Measurements from ENCODE around the gene USP12.

The USP12 gene

GRCh38 chr13:27183561-27184147, 12.0 kb upstream of the USP12 start:
- DNase-seq, result no peak

GRCh38 chr13:27182844-27183497, 11.4 kb upstream of the USP12 start:
- no peak for DNase-seq

- DNase-seq, result no peak
Measured at GRCh38 chr13:27182054-27182453, 10.4 kb upstream of the USP12 start.

GRCh38 chr13:27177852-27178251, 6.2 kb upstream of the USP12 start:
- no peak for DNase-seq

- no peak for DNase-seq
Measured at GRCh38 chr13:27176470-27177410, 5.1 kb upstream of the USP12 start.

- no peak for DNase-seq
Measured at GRCh38 chr13:27174766-27175455, 3.3 kb upstream of the USP12 start.

- DNase-seq, result peak; percentile 26
Measured at GRCh38 chr13:27172495-27172842, 858 bp upstream of the USP12 start.

- peak; percentile 95 for DNase-seq
Measured at GRCh38 chr13:27171827-27172494, 350 bp upstream of the USP12 start.

GRCh38 chr13:27170516-27171243, 931 bp downstream of the USP12 start:
- DNase-seq, result peak; percentile 29

- peak; percentile 34 for DNase-seq
Measured at GRCh38 chr13:27170221-27170515, 1.4 kb downstream of the USP12 start.

- no peak for DNase-seq
Measured at GRCh38 chr13:27168906-27169657, 2.5 kb downstream of the USP12 start.

GRCh38 chr13:27168086-27168485, 3.5 kb downstream of the USP12 start:
- no peak for DNase-seq

GRCh38 chr13:27166313-27166712, 5.3 kb downstream of the USP12 start:
- no peak for DNase-seq

GRCh38 chr13:27161980-27162379, 9.6 kb downstream of the USP12 start:
- DNase-seq, result no peak

GRCh38 chr13:27161423-27161822, 10.2 kb downstream of the USP12 start:
- DNase-seq, result no peak

- no peak for DNase-seq
Measured at GRCh38 chr13:27160657-27161295, 10.8 kb downstream of the USP12 start.

- no peak for DNase-seq
Measured at GRCh38 chr13:27159806-27160563, 11.6 kb downstream of the USP12 start.

GRCh38 chr13:27158335-27158734, 13.3 kb downstream of the USP12 start:
- DNase-seq, result no peak

- no peak for DNase-seq
Measured at GRCh38 chr13:27151798-27152599, 19.6 kb downstream of the USP12 start.

All from CD4-positive, alpha-beta T cell treated with Interleukin-21 for 1 hour (primary cell).